HG02885 (cell line): ENCODE results near the gene NPAS2.

Experiments
- ATAC-seq: cut with Tn5 transposase; IDR thresholded peaks from one replicate; pipeline ENCODE4 v1.9.1; 2021; ENCODE audit warnings: mild to moderate bottlenecking; ENCODE audit not compliant: unreplicated experiment, poor library complexity

NPAS2 gene

GRCh38 chr2:100934504-100935371 is 114.8 kb downstream of the NPAS2 start:
- no peak for ATAC-seq

- no peak for ATAC-seq
These were observed 115.4 kb downstream of the NPAS2 start for GRCh38 chr2:100935372-100935752.

GRCh38 chr2:100936070-100936741 is 116.3 kb downstream of the NPAS2 start:
- ATAC-seq = no peak

- no peak for ATAC-seq
These were observed 117.1 kb downstream of the NPAS2 start for GRCh38 chr2:100936972-100937542.

GRCh38 chr2:100938031-100939026 is 118.4 kb downstream of the NPAS2 start:
- ATAC-seq = no peak

GRCh38 chr2:100939445-100939844 is 119.5 kb downstream of the NPAS2 start:
- no peak for ATAC-seq

- no peak for ATAC-seq
These were observed 120.3 kb downstream of the NPAS2 start for GRCh38 chr2:100940240-100940639.

- ATAC-seq = no peak
These were observed 121.1 kb downstream of the NPAS2 start for GRCh38 chr2:100940766-100941645.

GRCh38 chr2:100941646-100942240 is 121.8 kb downstream of the NPAS2 start:
- ATAC-seq = no peak

GRCh38 chr2:100944617-100945432 is 124.9 kb downstream of the NPAS2 start:
- ATAC-seq = no peak

- ATAC-seq = no peak
These were observed 125.4 kb downstream of the NPAS2 start for GRCh38 chr2:100945433-100945740.

GRCh38 chr2:100945930-100946607 is 126.1 kb downstream of the NPAS2 start:
- ATAC-seq = no peak

- no peak for ATAC-seq
These were observed 129.2 kb downstream of the NPAS2 start for GRCh38 chr2:100948942-100949811.

GRCh38 chr2:100952512-100952911 is 132.6 kb downstream of the NPAS2 start:
- no peak for ATAC-seq

- ATAC-seq = no peak
These were observed 133.6 kb downstream of the NPAS2 start for GRCh38 chr2:100953406-100954043.

- no peak for ATAC-seq
These were observed 134.1 kb downstream of the NPAS2 start for GRCh38 chr2:100954044-100954420.
